ENCODE data around the gene GAS6.
"Not testable (repeated sequence)": the region's sequence is repeated elsewhere in the genome, so short reads cannot be mapped to it uniquely, and the experiment has no call there.

GAS6 gene

GRCh38 chr13:113863524-113864272, at the start of gene GAS6:
Gene GAS6, minus strand, starts transcription at chr13:113864076. Its CDS starts 156 bp downstream, at chr13:113863920.
- ATAC-seq (peak; percentile 75), DNase-seq (peak; percentile 32 to 33)
- Mint-ChIP-seq H3K9me3 (peaks cover 8 to 10% of the 10 kb centered on the region in 2 donors), H3K4me1 (peaks cover 27% of the 10 kb centered on the region), H3K27ac (peak within 1 kb of the TSS in 1 of 2 donors; percentile 39), H3K4me3 (peak within 1 kb of the TSS; percentile 74 to 86), H3K27me3 (peaks cover 61% of the 10 kb centered on the region)

- H3K4me3 Mint-ChIP-seq, H3K27ac Mint-ChIP-seq, DNase-seq, ATAC-seq, H3K4me1 Mint-ChIP-seq, H3K9me3 Mint-ChIP-seq: not testable (repeated sequence)
- H3K27me3 Mint-ChIP-seq, result peaks cover 65% of the 10 kb centered on the region
Observed at GRCh38 chr13:113913408-113913807, 49.5 kb upstream of the GAS6 start.

GRCh38 chr13:113912596-113912995, 48.7 kb upstream of the GAS6 start:
- DNase-seq (no peak), ATAC-seq (no peak)
- Mint-ChIP-seq H3K27me3 (peaks cover 73% of the 10 kb centered on the region), H3K4me1 (peaks cover 10% of the 10 kb centered on the region), H3K4me3 (no peak overlapping the region), H3K27ac (no peak overlapping the region), H3K9me3 (peaks cover 0 to 6% of the 10 kb centered on the region in 2 donors)

- Mint-ChIP-seq H3K9me3 (peaks cover 0 to 6% of the 10 kb centered on the region in 2 donors), H3K4me3 (peak overlapping the region in 1 of 2 donors; percentile 48), H3K4me1 (peaks cover 11% of the 10 kb centered on the region), H3K27ac (no peak overlapping the region), H3K27me3 (peaks cover 53% of the 10 kb centered on the region)
- no peak for DNase-seq
- no peak for ATAC-seq
Observed at GRCh38 chr13:113907635-113908617, 44.0 kb upstream of the GAS6 start.

- H3K9me3 Mint-ChIP-seq, result no peaks in the 10 kb centered on the region
- DNase-seq (no peak), ATAC-seq (no peak)
- peaks cover 11% of the 10 kb centered on the region for H3K4me1 Mint-ChIP-seq
- no peak overlapping the region for H3K4me3 Mint-ChIP-seq
- H3K27ac Mint-ChIP-seq, result no peak overlapping the region
- peaks cover 40% of the 10 kb centered on the region for H3K27me3 Mint-ChIP-seq
Observed at GRCh38 chr13:113906571-113906970, 42.7 kb upstream of the GAS6 start.

GRCh38 chr13:113905942-113906341, 42.1 kb upstream of the GAS6 start:
- no peak overlapping the region for H3K4me3 Mint-ChIP-seq
- H3K27me3 Mint-ChIP-seq, result peaks cover 37% of the 10 kb centered on the region
- H3K4me1 Mint-ChIP-seq, result peaks cover 11% of the 10 kb centered on the region
- no peak for DNase-seq
- ATAC-seq, result no peak
- no peak overlapping the region for H3K27ac Mint-ChIP-seq
- H3K9me3 Mint-ChIP-seq, result no peaks in the 10 kb centered on the region

GRCh38 chr13:113905018-113905417, 41.1 kb upstream of the GAS6 start:
- ATAC-seq, result no peak
- H3K9me3 Mint-ChIP-seq, result no peaks in the 10 kb centered on the region
- H3K27ac Mint-ChIP-seq, result no peak overlapping the region
- DNase-seq, result no peak
- no peak overlapping the region for H3K4me3 Mint-ChIP-seq
- H3K4me1 Mint-ChIP-seq, result peaks cover 11% of the 10 kb centered on the region
- peaks cover 29% of the 10 kb centered on the region for H3K27me3 Mint-ChIP-seq

GRCh38 chr13:113904411-113904810, 40.5 kb upstream of the GAS6 start:
- ATAC-seq (peak; percentile 59), DNase-seq (no peak)

GRCh38 chr13:113903912-113904311, 40.0 kb upstream of the GAS6 start:
- ATAC-seq (no peak), DNase-seq (no peak)
- Mint-ChIP-seq H3K9me3 (no peaks in the 10 kb centered on the region), H3K4me3 (no peak overlapping the region), H3K27me3 (peaks cover 20% of the 10 kb centered on the region), H3K27ac (no peak overlapping the region), H3K4me1 (peaks cover 11% of the 10 kb centered on the region)

More at GRCh38 chr13:113904411-113904810, 40.5 kb upstream of the GAS6 start:
- Mint-ChIP-seq H3K27ac (no peak overlapping the region), H3K27me3 (peaks cover 25% of the 10 kb centered on the region), H3K4me1 (peaks cover 11% of the 10 kb centered on the region), H3K9me3 (no peaks in the 10 kb centered on the region), H3K4me3 (no peak overlapping the region)

GRCh38 chr13:113902986-113903775, 39.3 kb upstream of the GAS6 start:
- H3K4me1 Mint-ChIP-seq, result peaks cover 7% of the 10 kb centered on the region
- no peak overlapping the region for H3K4me3 Mint-ChIP-seq
- DNase-seq, result no peak
- H3K27me3 Mint-ChIP-seq, result peaks cover 13% of the 10 kb centered on the region
- no peaks in the 10 kb centered on the region for H3K9me3 Mint-ChIP-seq
- ATAC-seq, result no peak
- no peak overlapping the region for H3K27ac Mint-ChIP-seq

GRCh38 chr13:113902481-113902880, 38.6 kb upstream of the GAS6 start:
- no peak overlapping the region for H3K4me3 Mint-ChIP-seq
- H3K27ac Mint-ChIP-seq, result peak overlapping the region in 1 of 2 donors; percentile 59
- H3K27me3 Mint-ChIP-seq, result peaks cover 10% of the 10 kb centered on the region
- H3K4me1 Mint-ChIP-seq, result no peaks in the 10 kb centered on the region
- ATAC-seq, result no peak
- no peak for DNase-seq
- no peaks in the 10 kb centered on the region for H3K9me3 Mint-ChIP-seq

- no peak for DNase-seq
- Mint-ChIP-seq H3K4me3 (no peak overlapping the region), H3K27ac (no peak overlapping the region), H3K9me3 (no peaks in the 10 kb centered on the region), H3K4me1 (no peaks in the 10 kb centered on the region), H3K27me3 (peaks cover 12% of the 10 kb centered on the region)
- ATAC-seq, result no peak
Observed at GRCh38 chr13:113901642-113902041, 37.8 kb upstream of the GAS6 start.

GRCh38 chr13:113901231-113901630, 37.4 kb upstream of the GAS6 start:
- no peaks in the 10 kb centered on the region for H3K9me3 Mint-ChIP-seq
- no peak overlapping the region for H3K4me3 Mint-ChIP-seq
- no peak overlapping the region for H3K27ac Mint-ChIP-seq
- H3K27me3 Mint-ChIP-seq, result peaks cover 16% of the 10 kb centered on the region
- no peaks in the 10 kb centered on the region for H3K4me1 Mint-ChIP-seq
- DNase-seq (no peak), ATAC-seq (no peak)

GRCh38 chr13:113900646-113901045, 36.8 kb upstream of the GAS6 start:
- Mint-ChIP-seq H3K9me3 (no peaks in the 10 kb centered on the region), H3K4me3 (no peak overlapping the region), H3K27ac (no peak overlapping the region), H3K27me3 (peaks cover 18% of the 10 kb centered on the region), H3K4me1 (no peaks in the 10 kb centered on the region)
- ATAC-seq (no peak), DNase-seq (no peak)

- no peak overlapping the region for H3K27ac Mint-ChIP-seq
- no peak overlapping the region for H3K4me3 Mint-ChIP-seq
- peaks cover 37% of the 10 kb centered on the region for H3K27me3 Mint-ChIP-seq
- no peaks in the 10 kb centered on the region for H3K4me1 Mint-ChIP-seq
- ATAC-seq (no peak), DNase-seq (no peak)
- H3K9me3 Mint-ChIP-seq, result no peaks in the 10 kb centered on the region
Observed at GRCh38 chr13:113898391-113898790, 34.5 kb upstream of the GAS6 start.

All from stimulated activated naive CD8-positive, alpha-beta T cell treated with anti-CD3 and anti-CD28 coated beads, Interleukin-15, amount 100 ng/mL, for 72 hours (primary cell).